Esophagus muscularis mucosa (tissue), 4 donors: ENCODE results near the gene MARK1. TPM values are rescaled to one million over a fixed set of nuclear protein-coding genes. Genes with fewer than 3 reads are reported as not detected.

Experiments
- DNase-seq: peaks from one replicate; pipeline ENCODE4 v3.0.0-alpha.2; 2017; ENCODE audit errors: extremely low spot score
- H3K27ac ChIP-seq, 4 donors: fragments of 200-600 bp; sonication (generic); replicated peaks in 1 of 4; 1 replicate in 3 of 4; 2 replicates in 1 of 4; pipeline ENCODE4 v1.5.1; 2016 to 2019; ENCODE audit warnings: mild to moderate bottlenecking in 1 of 4
- H3K27me3 ChIP-seq, 4 donors: fragments of 200-600 bp; sonication (generic); one replicate each; pipeline versions ENCODE4 v1.5.1 to v1.6.0; 2016 to 2019
- H3K36me3 ChIP-seq, 4 donors: fragments of 200-600 bp; sonication (generic); one replicate each; pipeline ENCODE4 v1.5.1; 2016 to 2019
- H3K4me1 ChIP-seq, 4 donors: fragments of 200-600 bp; sonication (generic); one replicate each; pipeline ENCODE4 v1.5.1; 2016 to 2019
- H3K4me3 ChIP-seq, 4 donors: fragments of 200-600 bp; sonication (generic); 1 replicate in 2 of 4; 2 replicates in 2 of 4; pipeline ENCODE4 v1.5.1; 2016 to 2019; ENCODE audit warnings: mild to moderate bottlenecking in 4 of 4, moderate library complexity in 1 of 4
- H3K9me3 ChIP-seq, 4 donors: fragments of 200-600 bp; sonication (generic); 1 replicate in 3 of 4; 2 replicates in 1 of 4; pipeline ENCODE4 v1.5.1; 2016 to 2019
- CTCF ChIP-seq, 3 experiments: fragments of 200-600 bp in 2 of 3; fragments of 450-650 bp in 1 of 3; sonication (generic) in 2 of 3; IDR thresholded peaks; one replicate each; pipeline ENCODE4 v1.5.1; 2017 to 2019; ENCODE audit warnings: antibody characterized with exemption in 3 of 3, mild to moderate bottlenecking in 2 of 3, moderate library complexity in 1 of 3
- EP300 ChIP-seq: sonication (generic); formaldehyde crosslinking; IDR thresholded peaks from one replicate; pipeline ENCODE4 v1.6.1; 2017; ENCODE audit warnings: antibody characterized with exemption
- POLR2A ChIP-seq: fragments of 450-650 bp; IDR thresholded peaks from one replicate; pipeline ENCODE4 v1.6.1; 2017; ENCODE audit warnings: antibody characterized with exemption, moderate library complexity, mild to moderate bottlenecking, low read depth
- POLR2AphosphoS5 ChIP-seq, 2 donors: sonication (generic); formaldehyde crosslinking; IDR thresholded peaks; one replicate each; pipeline ENCODE4 v1.6.1; 2017; ENCODE audit warnings: antibody characterized with exemption in 2 of 2
- WGBS: methylation state at CpG from one replicate; pipeline ENCODE4 v1.1.5; 2018; 5-methylcytosine and 5-hydroxymethylcytosine counted together
- intact Hi-C: fragments of 100-400 bp; cut with DNase I; formaldehyde crosslinking; loops from one replicate; pipeline ENCODE4 v1.15.1; 2023
- total RNA-seq, 4 donors: library from RNA; depleted of rRNA; stranded (reverse); fragments of >200 nt; gene quantifications; one replicate each; pipeline versions ENCODE4 v1.1.0 to v1.2.1, GENCODE V29; 2016

MARK1 gene
- total RNA-seq, 4 donors from 2014 or later: 16.7 to 24.4 (median 17.6) TPM

DNA sequence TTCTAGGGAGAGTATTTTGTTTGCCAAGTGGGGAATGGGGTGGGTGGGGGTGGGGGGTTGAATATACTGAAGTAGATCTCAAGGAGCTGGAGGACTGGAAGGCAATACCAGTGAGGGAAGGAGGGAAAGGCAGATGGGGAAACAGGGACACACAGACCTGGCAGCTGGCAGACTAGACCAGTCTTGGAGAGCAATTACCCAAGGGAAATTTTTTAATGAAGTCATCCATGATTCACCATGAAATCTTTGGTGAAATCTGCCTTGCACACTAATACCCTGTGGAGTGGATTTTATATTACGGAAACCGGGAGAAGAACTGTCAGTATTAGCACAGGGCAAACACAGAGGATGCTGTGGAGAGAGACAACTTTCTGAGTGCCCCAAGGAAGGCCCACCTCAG, 29.7 kb upstream of the MARK1 start:
- no peak overlapping the region for H3K4me3 ChIP-seq
- no peaks in the 10 kb centered on the region for H3K4me1 ChIP-seq
- WGBS: 87% methylated on average over 2 of the region's 2 CpGs
- no peak for TF ChIP-seq POLR2A
- H3K36me3 ChIP-seq: no peaks in the 10 kb centered on the region
- peak; percentile 66 for DNase-seq
- no peaks in the 10 kb centered on the region for H3K27me3 ChIP-seq
- H3K9me3 ChIP-seq: no peaks in the 10 kb centered on the region
- H3K27ac ChIP-seq: no peak overlapping the region
- intact Hi-C loops: no loop called here

DNA sequence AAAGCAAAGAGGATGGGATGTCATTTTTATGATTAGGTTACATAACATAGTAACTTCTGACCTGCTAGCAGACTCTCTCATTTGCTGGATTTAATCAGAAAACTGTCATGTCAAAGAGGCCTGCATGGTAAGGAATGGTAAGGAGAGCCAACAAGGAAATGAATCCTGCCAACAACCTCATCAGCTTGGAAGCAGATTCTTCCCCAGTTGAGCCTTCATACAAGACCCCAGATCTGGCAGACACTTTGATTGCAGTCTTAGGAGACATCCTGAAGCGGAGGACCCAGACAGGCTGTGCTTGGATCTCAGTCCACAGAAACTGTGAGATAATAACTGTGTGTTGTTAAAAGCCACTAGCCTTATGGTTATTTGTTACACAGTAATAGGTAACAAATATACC, 27.6 kb upstream of the MARK1 start:
- Histone ChIP-seq H3K27ac (no peak overlapping the region), H3K4me3 (no peak overlapping the region), H3K4me1 (no peaks in the 10 kb centered on the region), H3K9me3 (no peaks in the 10 kb centered on the region), H3K27me3 (peaks cover 0 to 4% (median 0%) of the 10 kb centered on the region in 4 donors), H3K36me3 (no peaks in the 10 kb centered on the region)
- 80% methylated on average over 1 of the region's 1 CpG for WGBS
- intact Hi-C loops: no loop called here
- no peak for DNase-seq
- no peak for TF ChIP-seq POLR2AphosphoS5 (IDR thresholded peaks at IDR 0.05)
- no peak for TF ChIP-seq CTCF (IDR thresholded peaks at IDR 0.05)
- TF ChIP-seq EP300: no peak
- no peak for TF ChIP-seq POLR2A

- TF ChIP-seq EP300: no peak
- no peak for TF ChIP-seq POLR2AphosphoS5 (IDR thresholded peaks at IDR 0.05)
- no peak for TF ChIP-seq POLR2A
- TF ChIP-seq CTCF (IDR thresholded peaks at IDR 0.05): no peak
- no peak overlapping the region for H3K27ac ChIP-seq
- WGBS: 63% methylated on average over 5 of the region's 5 CpGs
- peaks cover 0 to 4% (median 0%) of the 10 kb centered on the region in 4 donors for H3K27me3 ChIP-seq
- H3K4me1 ChIP-seq: no peaks in the 10 kb centered on the region
- intact Hi-C loops: no loop called here
- no peaks in the 10 kb centered on the region for H3K36me3 ChIP-seq
- no peak overlapping the region for H3K4me3 ChIP-seq
- H3K9me3 ChIP-seq: no peaks in the 10 kb centered on the region
- no peak for DNase-seq
Observed at GRCh38 chr1:220504329-220504728, 23.6 kb upstream of the MARK1 start.

- Histone ChIP-seq H3K36me3 (no peaks in the 10 kb centered on the region), H3K4me3 (no peak overlapping the region), H3K9me3 (no peaks in the 10 kb centered on the region), H3K4me1 (no peaks in the 10 kb centered on the region), H3K27ac (no peak overlapping the region), H3K27me3 (peaks cover 0 to 4% (median 0%) of the 10 kb centered on the region in 4 donors)
- WGBS: 79% methylated on average over 5 of the region's 5 CpGs
- no peak for TF ChIP-seq CTCF (IDR thresholded peaks at IDR 0.05)
- no peak for TF ChIP-seq EP300
- TF ChIP-seq POLR2AphosphoS5 (IDR thresholded peaks at IDR 0.05): no peak
- no peak for DNase-seq
- intact Hi-C loops: no loop called here
Observed at GRCh38 chr1:220507085-220507484, 20.9 kb upstream of the MARK1 start.

GRCh38 chr1:220511179-220511578, 16.8 kb upstream of the MARK1 start:
- no peak overlapping the region for H3K27ac ChIP-seq
- H3K4me1 ChIP-seq: no peaks in the 10 kb centered on the region
- H3K27me3 ChIP-seq: no peaks in the 10 kb centered on the region
- no peaks in the 10 kb centered on the region for H3K36me3 ChIP-seq
- 92% methylated on average over 4 of the region's 4 CpGs for WGBS
- H3K4me3 ChIP-seq: no peak overlapping the region
- intact Hi-C loops: no loop called here
- TF ChIP-seq POLR2AphosphoS5 (IDR thresholded peaks at IDR 0.05) (no peak), POLR2A (no peak), CTCF (IDR thresholded peaks at IDR 0.05) (no peak), EP300 (no peak)
- no peak for DNase-seq
- H3K9me3 ChIP-seq: no peaks in the 10 kb centered on the region
